ENCODE results near the gene MED12.

GRCh38 chrX:71099736-71100135, 18.7 kb upstream of the MED12 start:
- TF ChIP-seq, protein P1, sequence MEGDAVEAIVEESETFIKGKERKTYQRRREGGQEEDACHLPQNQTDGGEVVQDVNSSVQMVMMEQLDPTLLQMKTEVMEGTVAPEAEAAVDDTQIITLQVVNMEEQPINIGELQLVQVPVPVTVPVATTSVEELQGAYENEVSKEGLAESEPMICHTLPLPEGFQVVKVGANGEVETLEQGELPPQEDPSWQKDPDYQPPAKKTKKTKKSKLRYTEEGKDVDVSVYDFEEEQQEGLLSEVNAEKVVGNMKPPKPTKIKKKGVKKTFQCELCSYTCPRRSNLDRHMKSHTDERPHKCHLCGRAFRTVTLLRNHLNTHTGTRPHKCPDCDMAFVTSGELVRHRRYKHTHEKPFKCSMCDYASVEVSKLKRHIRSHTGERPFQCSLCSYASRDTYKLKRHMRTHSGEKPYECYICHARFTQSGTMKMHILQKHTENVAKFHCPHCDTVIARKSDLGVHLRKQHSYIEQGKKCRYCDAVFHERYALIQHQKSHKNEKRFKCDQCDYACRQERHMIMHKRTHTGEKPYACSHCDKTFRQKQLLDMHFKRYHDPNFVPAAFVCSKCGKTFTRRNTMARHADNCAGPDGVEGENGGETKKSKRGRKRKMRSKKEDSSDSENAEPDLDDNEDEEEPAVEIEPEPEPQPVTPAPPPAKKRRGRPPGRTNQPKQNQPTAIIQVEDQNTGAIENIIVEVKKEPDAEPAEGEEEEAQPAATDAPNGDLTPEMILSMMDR (IDR thresholded peaks at IDR 0.05), result no peak
- no peak for TF ChIP-seq POLR2A (IDR thresholded peaks at IDR 0.05)
